ENCODE measurements around the gene PPM1M.

PPM1M gene

DNA sequence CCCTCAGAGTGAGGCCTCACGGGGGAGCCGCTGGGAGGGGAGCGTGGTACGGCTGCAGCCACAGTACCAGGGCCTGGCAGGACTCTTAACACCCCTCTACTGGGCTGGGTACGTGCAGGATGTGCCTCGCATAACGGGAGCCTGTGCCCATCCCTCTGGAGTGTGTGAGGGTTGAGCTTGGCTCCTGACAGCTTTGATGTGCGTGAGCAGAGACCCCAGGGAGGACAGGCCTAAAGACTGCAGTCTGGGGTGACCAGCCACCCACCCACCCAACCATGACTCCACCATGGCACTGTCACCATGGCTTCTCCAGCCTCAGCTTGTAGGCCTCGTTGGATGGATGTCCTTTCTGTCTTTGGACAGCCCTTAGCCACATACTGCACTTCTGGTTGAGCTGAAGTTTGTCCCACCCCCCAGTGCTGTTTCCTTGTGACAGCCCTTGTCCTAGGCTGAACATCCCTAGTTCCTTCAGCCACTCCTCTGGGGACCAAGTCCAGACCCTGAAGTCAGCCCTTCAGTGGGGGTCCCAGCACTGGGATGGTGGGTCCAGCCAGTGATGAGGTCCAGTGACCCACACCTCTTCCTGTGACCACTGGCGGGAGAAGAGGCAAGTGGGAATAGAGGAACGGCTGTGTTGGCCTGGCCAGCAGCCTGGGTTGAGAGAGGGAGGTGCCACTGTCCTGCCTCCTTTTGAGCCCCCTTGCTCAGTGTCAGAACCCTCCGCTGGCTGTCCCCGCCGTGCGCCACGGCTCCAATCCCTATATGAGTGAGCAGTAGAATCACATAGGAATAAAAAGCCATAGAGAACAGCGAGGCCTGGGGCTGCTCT, 48.1 kb downstream of the PPM1M start:
- DNase-seq (ENCODE audit: low spot score): no peak
- in situ Hi-C loops (cut with MboI; ENCODE audit: low pct_unique_long_range_greater_than_20kb, low sequenced_read_pairs, unreplicated experiment): loop anchor here (5.0 kb wide), 1 partner anchor 49 kb away; no protein-coding TSS in a partner anchor
- TF ChIP-seq, protein P1, sequence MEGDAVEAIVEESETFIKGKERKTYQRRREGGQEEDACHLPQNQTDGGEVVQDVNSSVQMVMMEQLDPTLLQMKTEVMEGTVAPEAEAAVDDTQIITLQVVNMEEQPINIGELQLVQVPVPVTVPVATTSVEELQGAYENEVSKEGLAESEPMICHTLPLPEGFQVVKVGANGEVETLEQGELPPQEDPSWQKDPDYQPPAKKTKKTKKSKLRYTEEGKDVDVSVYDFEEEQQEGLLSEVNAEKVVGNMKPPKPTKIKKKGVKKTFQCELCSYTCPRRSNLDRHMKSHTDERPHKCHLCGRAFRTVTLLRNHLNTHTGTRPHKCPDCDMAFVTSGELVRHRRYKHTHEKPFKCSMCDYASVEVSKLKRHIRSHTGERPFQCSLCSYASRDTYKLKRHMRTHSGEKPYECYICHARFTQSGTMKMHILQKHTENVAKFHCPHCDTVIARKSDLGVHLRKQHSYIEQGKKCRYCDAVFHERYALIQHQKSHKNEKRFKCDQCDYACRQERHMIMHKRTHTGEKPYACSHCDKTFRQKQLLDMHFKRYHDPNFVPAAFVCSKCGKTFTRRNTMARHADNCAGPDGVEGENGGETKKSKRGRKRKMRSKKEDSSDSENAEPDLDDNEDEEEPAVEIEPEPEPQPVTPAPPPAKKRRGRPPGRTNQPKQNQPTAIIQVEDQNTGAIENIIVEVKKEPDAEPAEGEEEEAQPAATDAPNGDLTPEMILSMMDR (IDR thresholded peaks at IDR 0.05; ENCODE audit: extremely low read depth, insufficient read depth, missing control alignments): no peak

DNA sequence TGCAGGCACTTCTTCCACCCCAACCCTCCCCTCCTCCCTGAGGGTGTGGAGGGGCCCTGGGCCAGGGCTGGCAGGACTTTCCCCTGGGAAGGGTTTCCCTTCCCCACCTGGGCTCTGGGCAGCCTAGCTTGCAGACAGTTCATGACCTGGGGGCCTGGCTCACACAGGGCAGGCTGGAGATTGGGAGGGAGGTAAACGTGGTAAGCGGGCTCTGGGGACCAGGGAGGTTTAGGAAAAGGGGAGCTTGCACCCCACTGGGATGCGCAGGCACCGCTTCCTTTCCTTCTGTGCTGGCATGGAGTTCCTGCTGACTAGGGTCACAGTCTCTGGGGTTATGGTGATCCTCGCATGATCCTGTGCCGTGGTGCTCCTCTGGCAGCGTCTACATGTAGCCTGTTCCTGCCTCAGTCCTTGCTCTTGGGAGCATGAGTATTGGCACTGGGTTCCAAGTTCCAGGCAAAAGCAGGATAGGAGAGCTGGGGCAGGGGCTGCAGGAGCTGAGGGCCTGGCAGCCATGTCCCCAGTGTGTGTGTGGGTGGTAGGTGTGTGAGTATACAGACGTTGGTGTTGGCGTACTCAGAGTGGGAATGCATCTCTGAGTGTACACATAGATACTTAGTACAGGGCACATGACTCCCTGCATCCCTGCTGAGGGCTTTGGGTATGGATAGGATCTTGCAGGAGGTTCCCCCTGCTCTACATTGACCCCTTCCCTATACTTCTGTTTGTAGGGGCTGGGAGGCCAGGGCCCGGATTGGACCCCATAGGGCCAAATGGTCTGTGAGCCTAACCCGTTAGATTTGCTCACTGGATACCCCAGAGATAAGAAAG, 49.0 kb downstream of the PPM1M start:
- in situ Hi-C loops (cut with MboI; ENCODE audit: low pct_unique_long_range_greater_than_20kb, low sequenced_read_pairs, unreplicated experiment): loop anchor here (5.0 kb wide), 1 partner anchor 48 kb away; no protein-coding TSS in a partner anchor
- DNase-seq (ENCODE audit: low spot score): no peak
- TF ChIP-seq, protein P1 (IDR thresholded peaks at IDR 0.05; ENCODE audit: extremely low read depth, insufficient read depth, missing control alignments): no peak

DNA sequence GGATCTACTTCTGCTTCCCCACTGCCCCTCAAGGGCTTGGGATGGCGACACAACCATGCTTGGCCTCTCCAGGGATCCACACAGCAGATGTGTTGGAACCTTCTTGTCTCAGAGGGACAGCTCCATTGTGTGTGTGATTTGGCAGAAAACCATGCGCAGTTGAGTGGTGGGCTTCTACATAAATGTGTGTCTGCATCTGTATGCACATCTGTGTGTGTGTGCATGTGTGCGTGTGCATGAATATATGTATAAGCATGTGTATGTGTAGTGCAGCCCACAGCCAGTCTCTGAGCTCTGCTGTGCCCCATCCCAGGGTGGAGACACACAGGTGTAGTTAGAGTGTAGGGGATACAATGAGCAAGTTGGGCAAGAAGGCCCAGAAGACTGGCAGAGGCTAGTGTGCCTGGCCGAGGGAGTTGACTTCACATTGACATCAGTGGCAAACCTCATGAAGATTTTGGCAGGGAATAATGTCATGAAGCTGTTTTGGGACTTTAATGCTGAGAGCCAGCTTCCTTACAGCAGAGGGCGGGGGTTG, 50.2 kb downstream of the PPM1M start:
- no peak for DNase-seq (ENCODE audit: low spot score)
- TF ChIP-seq, protein P1 (IDR thresholded peaks at IDR 0.05; ENCODE audit: extremely low read depth, insufficient read depth, missing control alignments): no peak
- in situ Hi-C loops (cut with MboI; ENCODE audit: low pct_unique_long_range_greater_than_20kb, low sequenced_read_pairs, unreplicated experiment): no loop called here

DNA sequence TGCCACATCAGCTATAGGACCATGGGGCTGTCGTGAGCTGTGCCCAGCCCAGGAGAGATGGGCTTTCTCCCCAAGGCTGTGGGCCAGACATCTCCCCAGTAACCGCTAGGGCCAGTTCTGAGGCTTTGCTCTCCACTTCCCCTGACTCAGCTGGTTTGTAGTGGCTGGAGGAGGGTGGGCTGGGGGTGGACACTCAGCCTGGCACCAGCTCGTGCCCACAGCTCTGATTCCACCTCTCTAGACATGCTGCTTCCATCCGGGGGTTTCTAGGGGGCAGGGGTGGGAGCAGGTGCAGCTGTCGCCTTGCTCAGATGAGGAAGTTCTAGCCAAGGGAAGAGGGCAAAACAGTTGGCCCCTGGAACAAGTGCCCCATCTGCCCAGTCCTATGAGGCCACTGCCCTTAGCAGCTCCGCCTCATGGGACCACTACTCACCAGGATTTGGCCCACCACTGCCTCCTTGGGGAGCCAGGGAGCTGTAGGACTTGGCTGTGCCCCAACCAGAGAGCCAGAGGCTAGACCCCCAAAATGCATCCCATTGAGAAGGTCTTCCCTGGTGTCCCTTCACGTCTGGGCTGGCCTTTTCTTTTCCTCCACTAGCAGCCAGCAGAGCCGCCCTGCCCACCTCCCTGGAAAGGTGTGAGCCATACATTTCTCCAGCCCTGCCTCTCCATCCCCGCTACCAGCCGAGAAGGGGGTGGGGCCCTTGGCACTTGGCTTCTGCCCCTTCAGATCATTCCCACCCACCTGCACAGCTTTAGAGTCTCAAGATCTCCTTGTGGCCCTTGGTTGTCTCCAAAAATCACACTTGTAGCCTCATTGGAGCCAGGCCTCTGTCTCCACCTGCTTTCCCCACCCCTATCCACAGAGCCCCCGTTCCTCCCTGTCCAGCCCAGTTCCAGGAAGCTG, 51.9 kb downstream of the PPM1M start:
- DNase-seq (ENCODE audit: low spot score): no peak
- TF ChIP-seq, protein P1 (IDR thresholded peaks at IDR 0.05; ENCODE audit: extremely low read depth, insufficient read depth, missing control alignments): no peak
- in situ Hi-C loops (cut with MboI; ENCODE audit: low pct_unique_long_range_greater_than_20kb, low sequenced_read_pairs, unreplicated experiment): no loop called here

DNA sequence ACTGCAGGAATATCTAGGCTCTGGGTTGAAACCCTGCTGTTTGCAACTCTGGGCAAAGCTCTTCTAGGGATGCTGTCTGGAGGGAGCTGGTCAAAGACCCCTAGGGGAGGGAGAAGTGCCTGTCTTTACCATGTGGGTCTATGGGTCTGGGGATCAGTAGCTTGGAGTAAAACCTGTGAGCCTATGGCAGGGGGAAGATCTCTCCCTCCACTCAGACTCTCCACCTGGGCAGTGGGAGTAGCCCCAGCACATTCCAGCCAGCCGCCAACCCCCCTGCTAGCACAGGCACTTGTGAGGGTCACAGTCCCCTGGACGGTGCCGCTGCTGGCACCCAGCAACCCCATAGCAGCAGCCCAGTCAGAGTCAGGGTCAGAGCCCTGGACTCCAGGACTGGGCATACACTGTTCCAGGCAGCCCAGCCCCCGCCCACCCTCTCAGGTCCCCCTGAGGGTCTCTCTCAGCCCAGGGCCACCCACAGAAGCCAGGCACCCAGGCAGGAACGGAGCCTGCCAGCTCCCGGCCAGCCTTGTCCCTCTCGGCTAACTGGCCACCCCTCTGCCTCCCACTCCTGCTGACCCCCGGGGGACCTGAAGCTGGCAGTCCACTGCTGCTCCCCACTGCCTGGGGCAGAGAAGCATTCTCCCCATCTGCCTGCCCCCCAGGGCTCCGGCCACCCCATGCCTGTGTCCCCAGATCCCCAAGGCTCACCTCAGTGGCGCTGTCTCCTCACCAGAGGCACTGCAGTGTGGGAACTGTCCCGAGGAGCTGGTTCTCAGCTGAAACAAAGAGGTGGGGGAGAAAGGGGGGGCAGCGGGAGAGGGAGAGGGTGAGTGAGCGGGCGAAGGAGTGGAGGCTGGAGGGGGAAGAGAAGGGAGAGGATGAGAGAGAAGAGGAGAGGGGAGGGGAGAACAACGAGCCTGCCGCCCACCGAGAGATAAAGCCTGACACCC, 52.9 kb downstream of the PPM1M start:
- in situ Hi-C loops (cut with MboI; ENCODE audit: low pct_unique_long_range_greater_than_20kb, low sequenced_read_pairs, unreplicated experiment): no loop called here
- DNase-seq (ENCODE audit: low spot score): no peak

More for the DNA sequence above, 52.9 kb downstream of the PPM1M start:
- TF ChIP-seq, protein P1 (IDR thresholded peaks at IDR 0.05; ENCODE audit: extremely low read depth, insufficient read depth, missing control alignments): no peak
